Measurements from ENCODE around the gene SPEM2. TPM values are rescaled to one million over a fixed set of nuclear protein-coding genes. Genes with fewer than 3 reads are reported as not detected.

Gene SPEM2
- polyA plus RNA-seq, 1 of the 3 experiments (the other 2 are of a cell fraction): not detected

GRCh38 chr17:7443499-7444485 lies 18.4 kb downstream of the SPEM2 start:
- Histone ChIP-seq H3K9me3 (no peaks in the 10 kb centered on the region), H3K27ac (ENCODE audit: low read depth in 2 of 2, low read length in 1 of 2) (no peak overlapping the region), H3K9me2 (no peaks in the 10 kb centered on the region), H3K79me2 (ENCODE audit: insufficient read depth) (no peaks in the 10 kb centered on the region), H3K9ac (no peak overlapping the region), H3F3A (replicated peaks; ENCODE audit: insufficient read depth) (peaks cover 18% of the 10 kb centered on the region), H2AFZ (ENCODE audit: low read depth) (no peak overlapping the region), H4K20me1 (ENCODE audit: insufficient read depth) (no peaks in the 10 kb centered on the region), H3K4me3 (ENCODE audit: low read depth in 2 of 2, low read length in 1 of 2) (no peak overlapping the region), H3K36me3 (replicated peaks in 1 of 2; ENCODE audit: control insufficient read depth in 1 of 2, insufficient read depth in 2 of 2, low read length in 1 of 2) (no peaks in the 10 kb centered on the region), H3K27me3 (ENCODE audit: insufficient read depth) (no peaks in the 10 kb centered on the region), H3K4me1 (ENCODE audit: control insufficient read depth in 1 of 2, insufficient read depth in 2 of 2, low read depth in 1 of 2, low read length in 1 of 2) (peaks cover 7 to 21% of the 10 kb centered on the region in 2 experiments; a peak in 2 of 4 replicates), H3K4me2 (no peak overlapping the region)
- 69% methylated on average over 7 of the region's 7 CpGs for WGBS (ENCODE audit: low lambda C conversion rate)
- DNase-seq: no peak
- CTCF ChIA-PET: interaction anchor here (0.9 to 1.8 kb wide), 7 partner anchors 8 to 97 kb away, joined by 3 to 8 read pairs (median 3); partner anchors contain the start of genes SPEM2 and TMEM102
- POLR2A ChIA-PET: interaction anchor here (0.5 to 1.4 kb wide), 3 partner anchors 40 to 176 kb away, joined by 3 to 6 read pairs (median 3); partner anchors contain the start of genes POLR2A and SENP3
- TF ChIP-seq EZH2phosphoT487 (IDR thresholded peaks at IDR 0.05; ENCODE audit: borderline replicate concordance, low read depth) (no peak), YY1 (IDR thresholded peaks at IDR 0.05; ENCODE audit: low read depth) (no peak), TEAD4 (IDR thresholded peaks at IDR 0.05; ENCODE audit: borderline replicate concordance, insufficient read depth) (no peak), GABPA (IDR thresholded peaks at IDR 0.05; ENCODE audit: low read depth) (no peak), CHD2 (IDR thresholded peaks at IDR 0.05; ENCODE audit: low read length, partially characterized antibody) (no peak), NRF1 (IDR thresholded peaks at IDR 0.05; ENCODE audit: low read depth, low read length) (no peak), FOXM1 (IDR thresholded peaks at IDR 0.05; ENCODE audit: low read depth) (no peak), POLR2AphosphoS5 (IDR thresholded peaks at IDR 0.05; ENCODE audit: low read depth, low read length) (no peak), RAD21 (IDR thresholded peaks at IDR 0.05; ENCODE audit: low read length) (no peak), SIN3A (IDR thresholded peaks at IDR 0.05; ENCODE audit: borderline replicate concordance, low read depth, low read length) (no peak)
- TF ChIP-seq, protein P1, sequence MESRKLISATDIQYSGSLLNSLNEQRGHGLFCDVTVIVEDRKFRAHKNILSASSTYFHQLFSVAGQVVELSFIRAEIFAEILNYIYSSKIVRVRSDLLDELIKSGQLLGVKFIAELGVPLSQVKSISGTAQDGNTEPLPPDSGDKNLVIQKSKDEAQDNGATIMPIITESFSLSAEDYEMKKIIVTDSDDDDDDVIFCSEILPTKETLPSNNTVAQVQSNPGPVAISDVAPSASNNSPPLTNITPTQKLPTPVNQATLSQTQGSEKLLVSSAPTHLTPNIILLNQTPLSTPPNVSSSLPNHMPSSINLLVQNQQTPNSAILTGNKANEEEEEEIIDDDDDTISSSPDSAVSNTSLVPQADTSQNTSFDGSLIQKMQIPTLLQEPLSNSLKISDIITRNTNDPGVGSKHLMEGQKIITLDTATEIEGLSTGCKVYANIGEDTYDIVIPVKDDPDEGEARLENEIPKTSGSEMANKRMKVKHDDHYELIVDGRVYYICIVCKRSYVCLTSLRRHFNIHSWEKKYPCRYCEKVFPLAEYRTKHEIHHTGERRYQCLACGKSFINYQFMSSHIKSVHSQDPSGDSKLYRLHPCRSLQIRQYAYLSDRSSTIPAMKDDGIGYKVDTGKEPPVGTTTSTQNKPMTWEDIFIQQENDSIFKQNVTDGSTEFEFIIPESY (IDR thresholded peaks at IDR 0.05; ENCODE audit: borderline replicate concordance, low read depth): no peak
- TF ChIP-seq, protein P2, sequence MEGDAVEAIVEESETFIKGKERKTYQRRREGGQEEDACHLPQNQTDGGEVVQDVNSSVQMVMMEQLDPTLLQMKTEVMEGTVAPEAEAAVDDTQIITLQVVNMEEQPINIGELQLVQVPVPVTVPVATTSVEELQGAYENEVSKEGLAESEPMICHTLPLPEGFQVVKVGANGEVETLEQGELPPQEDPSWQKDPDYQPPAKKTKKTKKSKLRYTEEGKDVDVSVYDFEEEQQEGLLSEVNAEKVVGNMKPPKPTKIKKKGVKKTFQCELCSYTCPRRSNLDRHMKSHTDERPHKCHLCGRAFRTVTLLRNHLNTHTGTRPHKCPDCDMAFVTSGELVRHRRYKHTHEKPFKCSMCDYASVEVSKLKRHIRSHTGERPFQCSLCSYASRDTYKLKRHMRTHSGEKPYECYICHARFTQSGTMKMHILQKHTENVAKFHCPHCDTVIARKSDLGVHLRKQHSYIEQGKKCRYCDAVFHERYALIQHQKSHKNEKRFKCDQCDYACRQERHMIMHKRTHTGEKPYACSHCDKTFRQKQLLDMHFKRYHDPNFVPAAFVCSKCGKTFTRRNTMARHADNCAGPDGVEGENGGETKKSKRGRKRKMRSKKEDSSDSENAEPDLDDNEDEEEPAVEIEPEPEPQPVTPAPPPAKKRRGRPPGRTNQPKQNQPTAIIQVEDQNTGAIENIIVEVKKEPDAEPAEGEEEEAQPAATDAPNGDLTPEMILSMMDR (IDR thresholded peaks at IDR 0.05): no peak
